ENCODE measurements around the gene SPAG16. TPM values are rescaled to one million over a fixed set of nuclear protein-coding genes. Genes with fewer than 3 reads are reported as not detected.

Gene SPAG16
- total RNA-seq, 4 donors from 2014 or later = 1.2 to 30.8 (median 16.2) TPM

DNA sequence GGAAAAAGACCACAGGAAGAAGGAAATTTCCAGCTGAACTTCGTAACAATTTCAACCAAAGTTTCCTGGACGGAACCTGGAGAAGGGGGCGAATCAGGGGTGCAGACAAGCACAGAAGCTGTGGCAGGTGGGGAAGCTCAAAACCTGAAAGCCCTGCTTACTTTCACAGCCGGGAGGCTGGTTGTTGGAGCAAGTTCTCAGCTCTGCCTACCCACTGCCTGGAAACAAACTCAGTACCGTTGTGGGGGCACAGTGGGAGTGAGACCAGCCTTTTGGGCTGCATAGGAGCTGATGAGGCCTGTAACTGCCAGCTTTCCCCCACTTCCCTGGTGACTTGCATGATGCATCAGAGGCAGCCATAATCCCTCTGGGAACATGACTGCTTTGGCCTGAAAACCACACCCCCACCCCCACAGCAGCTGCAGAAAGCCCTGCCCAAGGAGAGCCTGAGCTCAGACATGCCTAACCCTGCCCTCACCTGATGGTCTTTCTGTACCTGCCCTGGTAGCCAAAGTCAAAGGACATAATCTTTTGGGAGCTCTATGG is 919.6 kb downstream of the SPAG16 start:
- H3K27ac ChIP-seq = no peak overlapping the region
- no peaks in the 10 kb centered on the region for H3K9me3 ChIP-seq
- TF ChIP-seq POLR2A (IDR thresholded peaks at IDR 0.05) (no peak), POLR2AphosphoS5 (IDR thresholded peaks at IDR 0.05) (no peak), EP300 (IDR thresholded peaks at IDR 0.05; ENCODE audit: low read depth) (no peak), CTCF (IDR thresholded peaks at IDR 0.05) (no peak)
- H3K4me1 ChIP-seq = no peaks in the 10 kb centered on the region
- no peak overlapping the region for H3K4me3 ChIP-seq
- WGBS, 2 donors (ENCODE audit: low coverage in 1 of 2) = 65 to 80% methylated on average over 3 to 5 of the region's 5 CpGs
- intact Hi-C loops (cut with DNase I; ENCODE audit: low total_unique reads) = no loop called here
- no peaks in the 10 kb centered on the region for H3K36me3 ChIP-seq
- in situ Hi-C loops (cut with MboI; ENCODE audit: low pct_ligation_motif_present in 1 of 4, low pct_unique_long_range_greater_than_20kb in 1 of 4, low sequenced_read_pairs in 3 of 4) = no loop called here
- H3K27me3 ChIP-seq = no peaks in the 10 kb centered on the region
- DNase-seq = no peak

DNA sequence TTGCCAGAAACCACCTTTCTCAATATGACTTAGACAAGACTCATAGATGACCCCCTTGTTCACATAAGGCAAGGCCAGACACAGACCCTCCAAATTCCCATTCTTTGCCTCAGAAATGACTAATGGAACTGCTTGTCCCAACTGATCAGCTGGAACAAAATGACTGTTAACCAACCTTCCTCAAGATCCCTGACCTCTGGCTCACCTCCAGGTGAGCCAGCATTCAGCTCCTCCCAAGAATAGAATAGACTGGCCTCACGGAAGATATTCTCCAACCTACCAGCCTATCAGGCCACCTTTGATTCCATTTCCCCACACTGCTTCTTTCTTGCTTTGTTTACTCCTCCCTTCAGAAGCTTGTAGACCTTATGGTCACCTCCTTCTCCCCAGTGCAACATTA is 930.8 kb downstream of the SPAG16 start:
- intact Hi-C loops (cut with DNase I; ENCODE audit: low total_unique reads) (no loop called here), in situ Hi-C loops (cut with MboI; ENCODE audit: low pct_ligation_motif_present in 1 of 4, low pct_unique_long_range_greater_than_20kb in 1 of 4, low sequenced_read_pairs in 3 of 4) (no loop called here)
- Histone ChIP-seq H3K27ac (no peak overlapping the region), H3K9me3 (no peaks in the 10 kb centered on the region), H3K36me3 (no peaks in the 10 kb centered on the region), H3K4me3 (no peak overlapping the region), H3K4me1 (no peaks in the 10 kb centered on the region), H3K27me3 (no peaks in the 10 kb centered on the region)
- 72 to 88% methylated on average over 1 of the region's 1 CpG for WGBS, 2 donors (ENCODE audit: low coverage in 1 of 2)
- no peak for TF ChIP-seq POLR2AphosphoS5 (IDR thresholded peaks at IDR 0.05)
- TF ChIP-seq CTCF (IDR thresholded peaks at IDR 0.05) = no peak
- no peak for TF ChIP-seq EP300 (IDR thresholded peaks at IDR 0.05; ENCODE audit: low read depth)
- no peak for TF ChIP-seq POLR2A (IDR thresholded peaks at IDR 0.05)
- no peak for DNase-seq

DNA sequence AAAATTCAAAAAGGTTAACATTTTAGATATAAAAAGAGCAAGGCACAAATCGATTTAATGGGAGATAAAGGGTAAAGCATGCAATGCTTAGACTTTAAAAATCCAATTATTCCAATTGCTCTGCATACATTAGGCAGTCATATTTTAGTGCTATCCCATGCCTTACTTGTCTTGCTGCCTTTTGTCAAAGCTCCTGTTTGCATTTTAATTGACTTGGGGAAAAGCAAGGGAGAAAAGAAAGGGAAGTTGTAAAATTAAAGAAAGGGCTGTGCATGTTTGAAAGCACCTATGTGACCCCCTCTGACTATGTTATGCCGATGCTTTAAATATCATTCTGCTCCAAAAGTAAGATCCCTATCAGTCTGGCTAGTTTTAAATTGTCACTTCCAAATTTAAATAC is 932.9 kb downstream of the SPAG16 start:
- 38 to 54% methylated on average over 2 of the region's 2 CpGs for WGBS, 2 donors (ENCODE audit: low coverage in 1 of 2)
- Histone ChIP-seq H3K4me3 (no peak overlapping the region), H3K36me3 (no peaks in the 10 kb centered on the region), H3K4me1 (no peaks in the 10 kb centered on the region), H3K9me3 (no peaks in the 10 kb centered on the region), H3K27me3 (no peaks in the 10 kb centered on the region), H3K27ac (no peak overlapping the region)
- no peak for DNase-seq
- in situ Hi-C loops (cut with MboI; ENCODE audit: low pct_ligation_motif_present in 1 of 4, low pct_unique_long_range_greater_than_20kb in 1 of 4, low sequenced_read_pairs in 3 of 4) (no loop called here), intact Hi-C loops (cut with DNase I; ENCODE audit: low total_unique reads) (no loop called here)
- TF ChIP-seq EP300 (IDR thresholded peaks at IDR 0.05; ENCODE audit: low read depth) (no peak), POLR2A (IDR thresholded peaks at IDR 0.05) (no peak), CTCF (IDR thresholded peaks at IDR 0.05) (no peak), POLR2AphosphoS5 (IDR thresholded peaks at IDR 0.05) (no peak)

DNA sequence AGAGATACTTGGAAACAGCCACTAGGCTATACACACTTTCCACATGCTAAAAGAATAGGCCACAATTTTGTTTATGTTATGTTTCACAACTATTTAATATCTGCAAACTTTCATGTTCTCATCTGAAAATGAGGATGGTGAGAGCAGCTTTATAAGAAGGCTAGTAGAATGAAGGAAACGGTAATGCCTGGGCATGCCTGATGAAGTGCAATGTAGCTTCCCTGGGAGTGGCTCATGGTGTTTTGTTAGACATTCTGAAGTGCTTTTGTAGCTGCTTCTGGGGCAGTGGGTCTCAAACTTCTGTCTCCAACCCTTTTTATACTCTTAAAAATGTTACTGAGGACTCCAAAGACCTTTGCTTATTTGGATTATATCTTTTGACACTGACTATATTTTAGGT is 933.3 kb downstream of the SPAG16 start:
- no peaks in the 10 kb centered on the region for H3K27me3 ChIP-seq
- 40 to 57% methylated on average over 1 of the region's 1 CpG for WGBS, 2 donors (ENCODE audit: low coverage in 1 of 2)
- no peak overlapping the region for H3K27ac ChIP-seq
- TF ChIP-seq EP300 (IDR thresholded peaks at IDR 0.05; ENCODE audit: low read depth) (no peak), CTCF (IDR thresholded peaks at IDR 0.05) (no peak), POLR2AphosphoS5 (IDR thresholded peaks at IDR 0.05) (no peak), POLR2A (IDR thresholded peaks at IDR 0.05) (no peak)
- no peak overlapping the region for H3K4me3 ChIP-seq
- no peaks in the 10 kb centered on the region for H3K4me1 ChIP-seq
- no peaks in the 10 kb centered on the region for H3K36me3 ChIP-seq
- no peaks in the 10 kb centered on the region for H3K9me3 ChIP-seq
- no peak for DNase-seq
- in situ Hi-C loops (cut with MboI; ENCODE audit: low pct_ligation_motif_present in 1 of 4, low pct_unique_long_range_greater_than_20kb in 1 of 4, low sequenced_read_pairs in 3 of 4) = no loop called here
- intact Hi-C loops (cut with DNase I; ENCODE audit: low total_unique reads) = no loop called here

All from transverse colon (tissue), 4 donors.